ENCODE results near the gene RCOR2.

GRCh38 chr11:63938479-63939396 is 21.8 kb upstream of the RCOR2 start, which contains the start of gene NAA40:
- TF ChIP-seq CTCF (IDR thresholded peaks at IDR 0.05; ENCODE audit: low read length) = no peak
- TF ChIP-seq EZH2 (optimal IDR thresholded peaks at IDR 0.05; ENCODE audit: low read depth, low read length) = no peak
